HG02885 (cell line): ENCODE data around the gene STT3A.
A peak's percentile ranks its signal among the peaks of the same experiment; 100 is the strongest.
"Not testable (repeated sequence)": the region's sequence is repeated elsewhere in the genome, so short reads cannot be mapped to it uniquely, and the experiment has no call there.

ENCODE experiments used
- ATAC-seq: cut with Tn5 transposase; IDR thresholded peaks from one replicate; pipeline ENCODE4 v1.9.1; 2021; ENCODE audit warnings: mild to moderate bottlenecking; ENCODE audit not compliant: unreplicated experiment, poor library complexity

The STT3A gene

GRCh38 chr11:125592305-125593113 is at the start of gene STT3A:
Gene STT3A, plus strand, starts transcription at chr11:125592852. Its CDS starts 3,064 bp downstream, at chr11:125595916.
- ATAC-seq = peak; percentile 98

DNA sequence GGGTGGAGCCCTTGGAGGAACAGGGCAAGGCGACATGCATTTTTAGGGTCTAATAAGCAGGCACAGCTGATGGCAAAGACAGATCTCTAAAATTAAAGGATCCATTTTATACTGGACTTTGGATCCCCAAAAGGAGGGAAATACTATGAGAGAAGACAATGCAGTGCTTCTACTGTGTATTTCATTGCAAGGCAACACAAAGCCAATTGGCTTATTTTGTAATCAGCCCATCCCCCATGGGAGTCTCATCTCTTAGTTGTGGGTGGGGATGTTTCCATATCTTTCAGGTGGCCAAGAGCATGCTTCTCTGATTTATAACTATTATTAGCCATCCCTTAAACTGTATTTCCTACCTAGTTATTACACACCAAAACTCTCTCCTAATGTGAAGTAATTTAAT is 41.9 kb upstream of the STT3A start:
- no peak for ATAC-seq

DNA sequence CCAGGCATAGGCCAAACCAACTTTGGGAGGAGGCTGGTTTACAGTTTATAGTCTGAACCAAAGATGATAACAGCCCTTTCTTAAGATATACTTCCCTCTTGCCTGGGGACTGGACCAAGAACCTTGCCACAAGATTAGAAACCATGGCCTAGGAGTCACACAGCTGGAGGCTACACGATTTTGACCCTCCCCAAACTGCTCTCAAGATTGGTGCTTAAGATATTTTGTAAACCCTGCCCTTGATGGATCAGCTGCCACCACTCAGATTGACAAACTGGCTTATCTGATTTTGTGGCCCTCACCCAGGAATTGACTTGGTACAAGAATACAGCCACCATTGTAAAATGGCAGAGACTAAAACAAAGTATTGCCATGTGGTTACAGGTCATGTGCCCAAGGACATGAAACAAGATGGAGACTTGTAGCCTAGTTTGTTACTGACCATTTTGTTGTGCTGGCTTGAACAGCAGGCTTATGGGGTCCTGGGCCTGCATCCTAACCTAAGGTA is 40.8 kb upstream of the STT3A start:
- ATAC-seq = no peak

DNA sequence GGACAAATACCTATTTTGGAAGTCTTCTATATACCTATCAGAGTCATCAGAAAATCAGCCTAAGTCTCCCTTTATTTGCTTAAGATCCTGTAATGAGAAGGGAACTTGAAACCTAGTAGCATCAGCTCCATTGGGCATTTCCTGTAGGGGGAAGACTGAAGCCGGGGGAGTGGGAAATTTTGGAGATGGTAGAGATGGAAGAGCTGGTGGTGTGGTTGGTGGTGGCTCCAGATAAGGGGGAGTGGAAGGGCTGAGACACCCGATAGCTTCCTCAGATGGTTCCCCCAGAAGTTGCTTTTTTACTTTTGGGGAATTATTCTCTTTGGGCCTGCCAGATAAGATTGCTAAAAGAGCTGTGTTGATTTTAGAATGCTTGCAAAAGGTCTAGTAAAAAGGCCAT is 39.7 kb upstream of the STT3A start:
- no peak for ATAC-seq

GRCh38 chr11:125553357-125553756 is 39.3 kb upstream of the STT3A start:
- no peak for ATAC-seq

- no peak for ATAC-seq
These were observed 38.6 kb upstream of the STT3A start for GRCh38 chr11:125554038-125554437.

- no peak for ATAC-seq
These were observed 32.8 kb upstream of the STT3A start for GRCh38 chr11:125559888-125560287.

DNA sequence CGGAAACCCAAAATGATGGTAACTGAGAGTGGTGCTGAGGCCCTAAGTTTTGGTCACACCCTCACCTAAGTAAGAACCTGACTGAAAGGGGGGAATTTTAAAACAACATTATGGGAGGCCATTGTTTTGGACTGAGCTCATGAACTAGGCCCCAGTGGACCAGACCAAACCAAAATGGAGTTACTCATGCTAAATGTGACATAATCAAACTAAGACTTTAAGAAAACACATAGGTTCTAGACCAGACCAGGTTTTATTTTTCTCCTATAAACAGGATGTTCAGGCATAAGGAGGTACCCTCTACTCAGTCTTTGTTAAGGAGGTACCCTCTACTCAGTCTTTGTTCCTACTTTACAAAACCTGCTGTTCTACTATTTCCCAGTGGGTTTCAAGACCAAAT is 30.7 kb upstream of the STT3A start:
- ATAC-seq = no peak

DNA sequence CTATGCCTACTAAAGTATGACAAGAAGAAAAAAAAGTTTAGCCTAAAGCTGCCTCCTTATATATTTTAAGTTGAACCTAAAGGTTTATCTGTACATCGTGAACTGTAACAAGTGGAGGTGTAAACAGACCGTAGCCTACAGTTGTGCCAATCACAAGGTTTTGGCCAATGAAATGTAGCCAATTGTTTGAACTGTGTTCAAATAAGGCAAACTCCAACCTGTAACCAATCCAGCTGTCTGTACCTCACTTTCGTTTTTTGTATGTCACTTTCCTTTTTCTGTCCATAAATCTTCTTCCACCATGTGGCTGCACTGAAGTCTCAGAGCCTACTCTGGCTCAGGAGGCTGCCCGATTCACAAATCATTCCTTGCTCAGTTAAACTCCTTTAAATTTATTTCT is 30.2 kb upstream of the STT3A start:
- ATAC-seq = no peak

- ATAC-seq = no peak
These were observed 28.3 kb upstream of the STT3A start for GRCh38 chr11:125564357-125564756.

DNA sequence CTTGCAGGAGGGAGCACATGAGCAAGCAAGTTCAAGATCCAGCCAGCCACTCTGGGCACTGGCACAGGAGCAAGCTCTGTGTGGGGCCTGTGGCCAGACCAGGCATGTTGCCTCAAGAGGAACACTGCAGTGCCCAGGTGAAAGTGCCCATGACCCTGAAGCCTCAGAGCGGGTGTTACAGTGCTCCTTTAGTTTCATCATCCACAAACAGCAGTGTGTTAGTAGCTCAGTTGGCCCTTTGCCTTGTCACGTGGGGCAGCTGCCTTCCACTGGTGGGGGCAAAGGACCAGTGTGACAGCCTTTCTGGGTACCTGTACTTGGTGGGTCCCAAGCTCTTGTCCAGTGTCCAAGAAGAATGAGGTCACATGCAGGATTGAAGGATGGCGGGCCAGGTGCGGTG is 26.4 kb upstream of the STT3A start:
- no peak for ATAC-seq

DNA sequence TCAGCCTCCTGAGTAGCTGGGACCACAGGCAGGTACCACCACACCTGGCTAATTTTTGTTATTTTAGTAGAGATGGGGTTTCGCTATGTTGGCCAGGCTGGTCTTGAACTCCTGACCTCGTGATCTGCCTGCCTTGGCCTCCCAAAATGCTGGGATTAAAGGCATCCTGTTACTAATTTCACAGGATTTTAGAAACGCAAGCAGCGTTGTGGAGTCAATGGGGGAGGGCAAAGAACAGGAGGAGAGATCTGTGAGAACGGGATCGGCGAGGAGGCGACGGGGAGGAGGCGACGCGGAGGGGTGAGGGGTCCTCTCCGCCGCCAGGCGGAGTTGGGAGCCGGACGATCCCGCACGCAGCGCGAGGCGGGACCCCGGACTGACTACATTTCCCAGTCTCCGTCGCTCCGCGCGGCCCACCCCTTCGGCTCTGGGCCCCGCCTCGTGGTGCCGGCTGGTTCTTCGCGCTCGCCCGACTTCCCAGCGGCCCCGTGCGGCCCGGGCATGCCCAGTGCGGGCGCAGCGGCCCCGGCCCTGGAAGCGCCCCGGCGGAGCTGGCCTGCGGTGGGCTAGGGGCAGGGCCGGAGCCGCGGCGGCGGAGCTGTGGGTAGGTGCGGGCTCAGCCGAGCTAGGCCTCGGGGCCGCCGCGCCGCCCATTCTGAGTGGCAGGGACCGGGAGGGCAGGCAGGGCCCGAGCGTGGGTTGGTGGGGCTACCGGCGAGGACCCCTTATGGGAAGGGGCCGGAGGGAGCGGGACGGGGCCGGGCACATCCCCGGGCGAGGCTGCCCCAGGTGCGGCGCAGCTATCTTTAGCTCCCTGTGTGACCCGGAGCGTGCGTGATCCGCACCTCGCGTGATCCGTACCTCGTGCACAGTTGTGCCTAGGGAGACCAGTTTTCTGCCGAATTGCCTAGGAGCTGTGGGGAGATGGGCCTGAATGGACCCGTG is 23.4 kb upstream of the STT3A start, which contains the start of gene EI24:
Gene EI24, plus strand, starts transcription at position 508 of the 945 bp plus-strand sequence. CDS start 3,051 bp downstream, outside the sequence.
- peak; percentile 97 for ATAC-seq

DNA sequence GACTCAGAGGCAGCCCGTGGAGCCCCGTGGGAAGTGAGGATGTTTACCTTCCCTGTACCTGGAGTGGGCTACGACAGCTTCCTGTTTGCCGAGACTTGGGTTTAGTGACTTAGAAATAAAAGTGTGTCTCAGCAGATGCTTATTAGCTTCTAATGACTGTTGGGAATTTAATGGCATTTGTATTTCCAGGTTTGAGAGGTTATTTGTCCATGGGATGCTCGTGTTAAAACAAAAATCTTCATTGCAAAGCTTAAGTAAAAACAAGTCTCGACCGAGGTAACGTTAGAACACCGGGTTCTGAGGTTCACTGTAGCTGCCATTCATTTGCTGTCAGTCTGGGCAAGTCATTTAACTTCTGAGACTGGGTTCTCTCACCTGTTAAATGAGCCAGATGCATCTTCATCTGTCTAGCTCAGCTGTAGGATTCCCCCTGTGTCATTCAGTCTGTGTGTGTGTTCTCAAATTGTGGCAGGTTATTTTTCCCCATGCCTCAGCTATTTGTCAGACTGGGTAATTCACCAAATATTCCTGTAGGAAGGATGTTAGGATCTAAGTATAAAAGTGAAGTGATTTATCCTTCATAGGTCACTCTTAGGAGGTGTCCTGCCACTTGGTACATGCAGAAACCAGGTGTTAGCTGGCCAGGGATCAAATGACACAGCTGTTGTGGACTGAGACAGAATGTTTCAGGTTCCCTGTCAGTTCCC is 22.6 kb upstream of the STT3A start:
- no peak for ATAC-seq

GRCh38 chr11:125570952-125571351 is 21.7 kb upstream of the STT3A start:
- ATAC-seq = no peak

DNA sequence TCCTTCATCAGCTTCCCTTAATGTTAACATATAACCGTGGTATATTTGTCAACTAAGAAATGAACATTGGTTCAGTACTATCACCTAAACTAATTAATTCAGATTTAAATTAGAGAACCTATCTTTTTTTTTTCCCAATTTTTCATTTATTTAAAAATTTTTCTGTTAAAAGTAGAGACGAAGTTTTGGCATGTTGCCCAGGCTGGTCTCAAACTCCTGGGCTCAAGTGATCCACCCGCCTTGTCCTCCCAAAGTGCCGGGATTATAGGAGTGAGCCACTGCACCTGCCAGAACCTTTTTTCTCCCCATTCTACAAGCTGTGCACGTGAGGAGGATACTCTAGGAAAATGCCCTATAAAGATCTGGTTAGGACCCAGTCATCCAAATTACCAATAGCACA is 19.7 kb upstream of the STT3A start:
- ATAC-seq = no peak

DNA sequence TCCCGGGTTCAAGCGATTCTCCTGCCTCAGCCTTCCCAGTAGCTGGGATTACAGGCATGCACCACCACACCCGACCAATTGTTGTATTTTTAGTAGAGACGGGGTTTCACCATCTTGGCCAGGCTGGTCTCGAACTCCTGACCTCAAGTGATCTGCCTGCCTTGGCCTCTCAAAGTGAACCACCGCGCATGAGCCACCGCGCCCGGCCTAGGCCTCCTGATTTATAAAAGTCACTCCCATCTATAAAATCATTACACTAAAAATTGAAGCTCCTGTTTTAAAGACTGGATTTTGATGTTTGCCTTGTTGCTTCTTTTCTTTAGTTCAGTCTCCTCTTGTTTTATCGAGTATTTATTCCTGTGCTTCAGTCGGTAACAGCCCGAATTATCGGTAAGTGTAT is 15.5 kb upstream of the STT3A start:
- not testable (repeated sequence) for ATAC-seq

DNA sequence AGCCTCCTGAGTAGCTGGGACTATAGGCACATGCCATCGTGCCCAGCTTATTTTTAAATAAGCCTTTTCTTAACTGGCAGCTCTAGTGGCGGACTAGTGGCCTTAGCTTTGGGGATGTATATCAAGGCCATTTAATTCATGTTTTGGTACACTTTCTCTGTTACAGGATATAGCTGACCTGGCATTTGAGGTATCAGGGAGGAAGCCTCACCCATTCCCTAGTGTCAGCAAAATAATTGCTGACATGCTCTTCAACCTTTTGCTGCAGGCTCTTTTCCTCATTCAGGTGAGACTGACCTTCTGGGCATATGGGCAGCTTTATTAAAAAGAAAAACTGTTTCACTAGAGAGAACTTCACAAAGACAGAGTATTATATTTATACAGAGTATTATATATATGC is 13.9 kb upstream of the STT3A start:
- ATAC-seq = no peak

DNA sequence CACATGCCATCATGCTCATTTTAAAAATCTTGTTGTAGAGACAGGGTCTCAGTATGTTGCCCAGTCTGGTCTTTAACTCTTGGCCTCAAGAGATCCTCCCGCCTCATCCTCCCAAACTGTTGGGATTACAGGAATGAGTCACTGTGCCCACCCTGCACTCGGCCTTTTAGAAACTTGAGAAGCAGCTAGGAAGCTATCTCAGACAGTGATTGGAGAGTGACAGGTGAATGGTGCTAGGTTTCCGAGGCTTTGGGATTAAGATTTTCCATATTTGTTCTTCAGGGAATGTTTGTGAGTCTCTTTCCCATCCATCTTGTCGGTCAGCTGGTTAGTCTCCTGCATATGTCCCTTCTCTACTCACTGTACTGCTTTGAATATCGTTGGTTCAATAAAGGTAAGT is 12.8 kb upstream of the STT3A start:
- no peak for ATAC-seq

DNA sequence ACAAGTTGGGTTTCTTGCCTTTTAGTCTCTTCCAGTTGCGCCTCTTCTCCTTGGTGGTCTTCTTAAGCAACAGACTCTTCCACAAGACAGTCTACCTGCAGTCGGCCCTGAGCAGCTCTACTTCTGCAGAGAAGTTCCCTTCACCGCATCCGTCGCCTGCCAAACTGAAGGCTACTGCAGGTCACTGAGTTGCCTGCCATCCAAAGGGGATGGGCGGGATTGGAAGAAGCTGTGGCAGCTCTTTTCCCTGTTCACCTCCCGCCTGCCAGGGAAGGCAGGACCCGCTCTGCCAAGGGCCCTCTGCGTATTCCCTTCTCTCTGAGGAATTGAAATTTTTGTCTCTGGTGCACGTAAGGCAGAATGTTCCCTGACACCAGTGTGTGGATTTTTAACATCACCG is 9.2 kb upstream of the STT3A start:
- no peak for ATAC-seq

GRCh38 chr11:125585487-125585886 is 7.2 kb upstream of the STT3A start:
- ATAC-seq = no peak
